Measurements from ENCODE around the gene FNBP1L. TPM values are rescaled to one million over a fixed set of nuclear protein-coding genes. Genes with fewer than 3 reads are reported as not detected.

The FNBP1L gene
- polyA plus RNA-seq, 1 of the 3 experiments (the other 2 are of a cell fraction), result 16.5 TPM

GRCh38 chr1:93559045-93559444, 111.1 kb downstream of the FNBP1L start:
- H3K36me3 ChIP-seq (replicated peaks in 1 of 2; ENCODE audit: control insufficient read depth in 1 of 2, insufficient read depth in 2 of 2, low read length in 1 of 2), result peaks cover 44 to 65% of the 10 kb centered on the region in 2 experiments
- H3F3A ChIP-seq (replicated peaks; ENCODE audit: insufficient read depth), result peaks cover 84% of the 10 kb centered on the region
- 100% methylated on average over 2 of the region's 2 CpGs for WGBS (ENCODE audit: low lambda C conversion rate)
- no peak overlapping the region for H3K4me2 ChIP-seq
- CTCF ChIA-PET, result no interaction called here
- H3K27ac ChIP-seq (ENCODE audit: low read depth in 2 of 2, low read length in 1 of 2), result no peak overlapping the region
- TF ChIP-seq, protein P1, sequence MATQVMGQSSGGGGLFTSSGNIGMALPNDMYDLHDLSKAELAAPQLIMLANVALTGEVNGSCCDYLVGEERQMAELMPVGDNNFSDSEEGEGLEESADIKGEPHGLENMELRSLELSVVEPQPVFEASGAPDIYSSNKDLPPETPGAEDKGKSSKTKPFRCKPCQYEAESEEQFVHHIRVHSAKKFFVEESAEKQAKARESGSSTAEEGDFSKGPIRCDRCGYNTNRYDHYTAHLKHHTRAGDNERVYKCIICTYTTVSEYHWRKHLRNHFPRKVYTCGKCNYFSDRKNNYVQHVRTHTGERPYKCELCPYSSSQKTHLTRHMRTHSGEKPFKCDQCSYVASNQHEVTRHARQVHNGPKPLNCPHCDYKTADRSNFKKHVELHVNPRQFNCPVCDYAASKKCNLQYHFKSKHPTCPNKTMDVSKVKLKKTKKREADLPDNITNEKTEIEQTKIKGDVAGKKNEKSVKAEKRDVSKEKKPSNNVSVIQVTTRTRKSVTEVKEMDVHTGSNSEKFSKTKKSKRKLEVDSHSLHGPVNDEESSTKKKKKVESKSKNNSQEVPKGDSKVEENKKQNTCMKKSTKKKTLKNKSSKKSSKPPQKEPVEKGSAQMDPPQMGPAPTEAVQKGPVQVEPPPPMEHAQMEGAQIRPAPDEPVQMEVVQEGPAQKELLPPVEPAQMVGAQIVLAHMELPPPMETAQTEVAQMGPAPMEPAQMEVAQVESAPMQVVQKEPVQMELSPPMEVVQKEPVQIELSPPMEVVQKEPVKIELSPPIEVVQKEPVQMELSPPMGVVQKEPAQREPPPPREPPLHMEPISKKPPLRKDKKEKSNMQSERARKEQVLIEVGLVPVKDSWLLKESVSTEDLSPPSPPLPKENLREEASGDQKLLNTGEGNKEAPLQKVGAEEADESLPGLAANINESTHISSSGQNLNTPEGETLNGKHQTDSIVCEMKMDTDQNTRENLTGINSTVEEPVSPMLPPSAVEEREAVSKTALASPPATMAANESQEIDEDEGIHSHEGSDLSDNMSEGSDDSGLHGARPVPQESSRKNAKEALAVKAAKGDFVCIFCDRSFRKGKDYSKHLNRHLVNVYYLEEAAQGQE (IDR thresholded peaks at IDR 0.05; ENCODE audit: low read depth, low read length), result no peak
- no peak for TF ChIP-seq GATA2 (CRISPR knock-in tag; IDR thresholded peaks at IDR 0.05)
- TF ChIP-seq CHD2 (IDR thresholded peaks at IDR 0.05; ENCODE audit: low read length, partially characterized antibody), result no peak
- TF ChIP-seq EP300 (IDR thresholded peaks at IDR 0.05; ENCODE audit: borderline replicate concordance in 1 of 2, low read depth in 1 of 2, low read length in 1 of 2), result no peak
- TF ChIP-seq CTCF (IDR thresholded peaks at IDR 0.05), result no peak
- TF ChIP-seq, protein P2, sequence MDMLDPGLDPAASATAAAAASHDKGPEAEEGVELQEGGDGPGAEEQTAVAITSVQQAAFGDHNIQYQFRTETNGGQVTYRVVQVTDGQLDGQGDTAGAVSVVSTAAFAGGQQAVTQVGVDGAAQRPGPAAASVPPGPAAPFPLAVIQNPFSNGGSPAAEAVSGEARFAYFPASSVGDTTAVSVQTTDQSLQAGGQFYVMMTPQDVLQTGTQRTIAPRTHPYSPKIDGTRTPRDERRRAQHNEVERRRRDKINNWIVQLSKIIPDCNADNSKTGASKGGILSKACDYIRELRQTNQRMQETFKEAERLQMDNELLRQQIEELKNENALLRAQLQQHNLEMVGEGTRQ (IDR thresholded peaks at IDR 0.05; ENCODE audit: borderline replicate concordance, low read depth, low read length), result no peak
- TF ChIP-seq RCOR1 (IDR thresholded peaks at IDR 0.05; ENCODE audit: low read length), result no peak
- TF ChIP-seq POLR2AphosphoS5 (IDR thresholded peaks at IDR 0.05; ENCODE audit: low read depth, low read length), result no peak
- TF ChIP-seq RFX5 (IDR thresholded peaks at IDR 0.05; ENCODE audit: low read length), result no peak
- no peak for TF ChIP-seq JUND (IDR thresholded peaks at IDR 0.05)
- TF ChIP-seq EZH2phosphoT487 (IDR thresholded peaks at IDR 0.05; ENCODE audit: borderline replicate concordance, low read depth), result no peak
- POLR2A ChIA-PET, result no interaction called here
- no peaks in the 10 kb centered on the region for H3K9me2 ChIP-seq
- H3K79me2 ChIP-seq (ENCODE audit: insufficient read depth), result peaks cover 6% of the 10 kb centered on the region; the same call in 1 of the 2 replicates
- no peak overlapping the region for H2AFZ ChIP-seq (ENCODE audit: low read depth)
- H3K4me1 ChIP-seq (ENCODE audit: control insufficient read depth in 1 of 2, insufficient read depth in 2 of 2, low read depth in 1 of 2, low read length in 1 of 2), result peaks cover 6 to 13% of the 10 kb centered on the region in 2 experiments; a peak in 3 of 4 replicates
- no peaks in the 10 kb centered on the region for H4K20me1 ChIP-seq (ENCODE audit: insufficient read depth)
- no peak overlapping the region for H3K4me3 ChIP-seq (ENCODE audit: low read depth in 2 of 2, low read length in 1 of 2)
- H3K27me3 ChIP-seq (ENCODE audit: insufficient read depth), result no peaks in the 10 kb centered on the region
- H3K9me3 ChIP-seq, result peaks cover 4% of the 10 kb centered on the region; the same call in 1 of the 2 replicates
- H3K9ac ChIP-seq, result no peak overlapping the region
- no peak for DNase-seq

Data from SK-N-SH (cell line).